Nephron (organoid): Measurements from ENCODE around the gene BMI1.

ENCODE experiments used
- H3K27ac Mint-ChIP-seq, 3 experiments: 2 replicates each; pipeline ENCODE4 v1.8.0; 2020; ENCODE audit warnings: mixed read lengths in 3 of 3, mild to moderate bottlenecking in 2 of 3, moderate library complexity in 1 of 3
- H3K27me3 Mint-ChIP-seq: 2 replicates; pipeline ENCODE4 v1.8.0; 2021; ENCODE audit warnings: low read depth, mild to moderate bottlenecking, moderate library complexity, mixed read lengths
- H3K36me3 Mint-ChIP-seq: 2 replicates; pipeline ENCODE4 v1.8.0; 2020; ENCODE audit warnings: low read depth, mixed read lengths
- H3K4me1 Mint-ChIP-seq: 2 replicates; pipeline ENCODE4 v1.8.0; 2020; ENCODE audit warnings: mixed read lengths
- H3K4me3 Mint-ChIP-seq, 3 experiments: 2 replicates each; pipeline ENCODE4 v1.8.0; 2020; ENCODE audit warnings: mild to moderate bottlenecking in 3 of 3, mixed read lengths in 3 of 3, moderate library complexity in 2 of 3
- H3K9me3 Mint-ChIP-seq: 2 replicates; pipeline ENCODE4 v1.8.0; 2020; ENCODE audit warnings: mixed read lengths
- TF ChIP-seq, protein P1 (sequence below), 3 experiments: fragments of 200-600 bp; sonication (generic); IDR thresholded peaks; one replicate each; pipeline ENCODE4 v1.5.0; 2021; ENCODE audit warnings: antibody characterized with exemption in 3 of 3; ENCODE audit not compliant: unreplicated experiment in 3 of 3

Gene BMI1

GRCh38 chr10:22321924-22322640 lies 1.2 kb downstream of the BMI1 start:
- no peaks in the 10 kb centered on the region for H3K9me3 Mint-ChIP-seq
- TF ChIP-seq, protein P1, sequence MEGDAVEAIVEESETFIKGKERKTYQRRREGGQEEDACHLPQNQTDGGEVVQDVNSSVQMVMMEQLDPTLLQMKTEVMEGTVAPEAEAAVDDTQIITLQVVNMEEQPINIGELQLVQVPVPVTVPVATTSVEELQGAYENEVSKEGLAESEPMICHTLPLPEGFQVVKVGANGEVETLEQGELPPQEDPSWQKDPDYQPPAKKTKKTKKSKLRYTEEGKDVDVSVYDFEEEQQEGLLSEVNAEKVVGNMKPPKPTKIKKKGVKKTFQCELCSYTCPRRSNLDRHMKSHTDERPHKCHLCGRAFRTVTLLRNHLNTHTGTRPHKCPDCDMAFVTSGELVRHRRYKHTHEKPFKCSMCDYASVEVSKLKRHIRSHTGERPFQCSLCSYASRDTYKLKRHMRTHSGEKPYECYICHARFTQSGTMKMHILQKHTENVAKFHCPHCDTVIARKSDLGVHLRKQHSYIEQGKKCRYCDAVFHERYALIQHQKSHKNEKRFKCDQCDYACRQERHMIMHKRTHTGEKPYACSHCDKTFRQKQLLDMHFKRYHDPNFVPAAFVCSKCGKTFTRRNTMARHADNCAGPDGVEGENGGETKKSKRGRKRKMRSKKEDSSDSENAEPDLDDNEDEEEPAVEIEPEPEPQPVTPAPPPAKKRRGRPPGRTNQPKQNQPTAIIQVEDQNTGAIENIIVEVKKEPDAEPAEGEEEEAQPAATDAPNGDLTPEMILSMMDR (IDR thresholded peaks at IDR 0.05; ENCODE audit: unreplicated experiment in 3 of 3): no peak
- H3K27me3 Mint-ChIP-seq: peaks cover 74% of the 10 kb centered on the region
- H3K27ac Mint-ChIP-seq: peak overlapping the region; percentile 60 to 92 (median 90)
- peaks cover 63% of the 10 kb centered on the region for H3K4me1 Mint-ChIP-seq
- peaks cover 6% of the 10 kb centered on the region for H3K36me3 Mint-ChIP-seq
- peak overlapping the region; percentile 93 to 98 (median 96) for H3K4me3 Mint-ChIP-seq

- H3K9me3 Mint-ChIP-seq: no peaks in the 10 kb centered on the region
- peaks cover 77% of the 10 kb centered on the region for H3K27me3 Mint-ChIP-seq
- peak overlapping the region; percentile 93 to 98 (median 96) for H3K4me3 Mint-ChIP-seq
- H3K4me1 Mint-ChIP-seq: peaks cover 57% of the 10 kb centered on the region
- TF ChIP-seq, protein P1 (IDR thresholded peaks at IDR 0.05; ENCODE audit: unreplicated experiment in 3 of 3): no peak
- peak overlapping the region; percentile 60 to 92 (median 90) for H3K27ac Mint-ChIP-seq
- peaks cover 10% of the 10 kb centered on the region for H3K36me3 Mint-ChIP-seq
These were observed 1.8 kb downstream of the BMI1 start for GRCh38 chr10:22322641-22323160.

DNA sequence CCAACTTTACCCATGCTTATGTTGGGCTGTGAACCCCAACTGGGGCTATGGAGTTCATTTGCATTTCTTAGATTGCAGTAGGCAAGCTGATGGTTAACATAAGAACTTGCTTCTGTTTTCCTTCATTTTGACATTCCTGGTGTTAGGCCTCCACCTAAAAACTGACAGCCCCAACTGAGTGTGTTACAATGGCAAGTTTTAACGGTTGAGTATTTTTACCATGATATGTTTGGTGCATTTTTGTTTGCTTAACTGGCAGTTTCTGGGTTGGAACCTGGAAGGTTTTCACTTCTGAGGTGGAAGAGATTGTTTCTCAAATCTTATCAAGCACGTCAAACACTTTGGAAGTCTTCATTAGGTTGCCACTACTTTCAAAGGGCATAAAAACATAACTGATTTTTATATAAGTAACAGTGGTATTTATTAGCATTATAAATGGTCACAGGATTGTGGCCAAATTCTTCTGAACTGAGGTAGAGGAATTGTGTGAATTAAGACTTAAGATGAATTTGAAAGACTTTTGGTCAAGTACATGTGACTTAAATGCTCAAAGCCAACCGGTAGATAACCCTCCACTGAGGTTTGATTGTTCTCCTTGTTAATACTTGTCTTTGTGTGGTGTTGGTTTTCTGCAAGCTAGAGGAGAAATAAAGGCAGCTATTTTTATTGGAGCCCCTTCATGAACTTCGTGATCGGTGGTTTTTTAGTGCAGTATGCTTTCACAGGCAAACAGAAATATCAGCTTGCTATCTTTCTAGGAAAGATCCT lies 2.8 kb downstream of the BMI1 start:
- peaks cover 47% of the 10 kb centered on the region for H3K4me1 Mint-ChIP-seq
- H3K36me3 Mint-ChIP-seq: peaks cover 14% of the 10 kb centered on the region
- TF ChIP-seq, protein P1 (IDR thresholded peaks at IDR 0.05; ENCODE audit: unreplicated experiment in 3 of 3): no peak
- H3K9me3 Mint-ChIP-seq: no peaks in the 10 kb centered on the region
- peak overlapping the region; percentile 93 to 98 (median 96) for H3K4me3 Mint-ChIP-seq
- peaks cover 71% of the 10 kb centered on the region for H3K27me3 Mint-ChIP-seq
- H3K27ac Mint-ChIP-seq: peak overlapping the region in 1 of 3 experiments; percentile 29

GRCh38 chr10:22324413-22324812 lies 3.5 kb downstream of the BMI1 start:
- TF ChIP-seq, protein P1 (IDR thresholded peaks at IDR 0.05; ENCODE audit: unreplicated experiment in 3 of 3): no peak
- peak overlapping the region; percentile 93 to 98 (median 96) for H3K4me3 Mint-ChIP-seq
- H3K36me3 Mint-ChIP-seq: peaks cover 18% of the 10 kb centered on the region
- H3K27me3 Mint-ChIP-seq: peaks cover 67% of the 10 kb centered on the region
- H3K4me1 Mint-ChIP-seq: peaks cover 42% of the 10 kb centered on the region
- H3K9me3 Mint-ChIP-seq: no peaks in the 10 kb centered on the region
- H3K27ac Mint-ChIP-seq: peak overlapping the region in 2 of 3 experiments; percentile 29 to 77

DNA sequence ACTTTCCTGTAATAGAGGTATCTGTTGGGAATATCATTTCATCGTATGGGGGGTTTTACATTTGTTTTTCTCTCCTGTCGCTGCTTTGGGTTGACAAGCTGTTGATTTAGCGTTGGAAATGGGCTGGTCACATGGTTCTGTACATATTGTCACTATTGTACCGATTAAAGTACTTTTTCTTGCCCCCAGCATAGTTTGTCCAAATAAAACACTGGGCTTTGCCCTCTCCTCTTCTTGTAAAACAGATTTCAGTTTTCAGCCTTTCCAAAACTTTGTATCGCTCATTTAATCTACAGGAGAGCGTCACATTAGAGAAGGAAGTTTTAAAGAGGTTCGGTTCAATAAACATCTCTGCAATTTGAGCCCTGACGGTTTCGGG lies 4.0 kb downstream of the BMI1 start:
- TF ChIP-seq, protein P1 (IDR thresholded peaks at IDR 0.05; ENCODE audit: unreplicated experiment in 3 of 3): no peak
- no peaks in the 10 kb centered on the region for H3K9me3 Mint-ChIP-seq
- H3K36me3 Mint-ChIP-seq: peaks cover 22% of the 10 kb centered on the region
- H3K27ac Mint-ChIP-seq: peak overlapping the region in 2 of 3 experiments; percentile 29 to 77
- H3K4me3 Mint-ChIP-seq: peak overlapping the region; percentile 93 to 98 (median 96)
- peaks cover 38% of the 10 kb centered on the region for H3K4me1 Mint-ChIP-seq
- H3K27me3 Mint-ChIP-seq: peaks cover 66% of the 10 kb centered on the region
